GM12873 (cell line): ENCODE results near the gene PHACTR2.

Experiments used
- CTCF ChIP-seq: IDR thresholded peaks from 2 replicates; pipeline ENCODE4 v1.5.1; 2012; ENCODE audit warnings: low read depth, mild to moderate bottlenecking, moderate library complexity, low read length, control low read depth; ENCODE audit not compliant: insufficient read depth; ENCODE audit errors: missing control alignments

Gene PHACTR2

GRCh38 chr6:143767433-143767832 is 89.7 kb downstream of the PHACTR2 start:
- no peak for TF ChIP-seq CTCF

- TF ChIP-seq CTCF, result no peak
These were observed 94.6 kb downstream of the PHACTR2 start for GRCh38 chr6:143772116-143773086.

- no peak for TF ChIP-seq CTCF
These were observed 95.9 kb downstream of the PHACTR2 start for GRCh38 chr6:143773506-143774150.

GRCh38 chr6:143774347-143774746 is 96.6 kb downstream of the PHACTR2 start:
- no peak for TF ChIP-seq CTCF

GRCh38 chr6:143775336-143775735 is 97.6 kb downstream of the PHACTR2 start:
- TF ChIP-seq CTCF, result no peak

GRCh38 chr6:143778926-143779325 is 101.2 kb downstream of the PHACTR2 start:
- TF ChIP-seq CTCF, result no peak

- no peak for TF ChIP-seq CTCF
These were observed 104.7 kb downstream of the PHACTR2 start for GRCh38 chr6:143782481-143782880.
